Neuron (in vitro differentiated cells): ENCODE data around the gene SLFN12.
"Not testable (repeated sequence)": the region's sequence is repeated elsewhere in the genome, so short reads cannot be mapped to it uniquely, and the experiment has no call there.

ENCODE experiments used
- H2AFZ ChIP-seq: one replicate; pipeline ENCODE4 v1.6.1; 2013; ENCODE audit warnings: low read depth, mild to moderate bottlenecking, inconsistent platforms, low read length, moderate library complexity
- H3K27me3 ChIP-seq: one replicate; pipeline ENCODE4 v1.6.1; 2013; ENCODE audit warnings: low read length; ENCODE audit not compliant: insufficient read depth
- H3K36me3 ChIP-seq: one replicate; pipeline ENCODE4 v1.6.1; 2013; ENCODE audit warnings: low read length; ENCODE audit not compliant: insufficient read depth
- H3K4me1 ChIP-seq: one replicate; pipeline ENCODE4 v1.6.1; 2013; ENCODE audit warnings: low read length; ENCODE audit not compliant: insufficient read depth
- H3K4me3 ChIP-seq: 2 replicates; pipeline ENCODE4 v1.5.1; 2013; ENCODE audit warnings: mild to moderate bottlenecking, low read length, moderate library complexity
- H3K9me3 ChIP-seq: one replicate; pipeline ENCODE4 v1.6.1; 2013; ENCODE audit warnings: low read length

The SLFN12 gene

GRCh38 chr17:35438433-35438832, 6.1 kb upstream of the SLFN12 start:
- H3K4me3 ChIP-seq = no peak overlapping the region
- no peak overlapping the region for H2AFZ ChIP-seq
- H3K4me1 ChIP-seq = peaks cover 5% of the 10 kb centered on the region
- H3K9me3 ChIP-seq = no peaks in the 10 kb centered on the region
- peaks cover 2% of the 10 kb centered on the region for H3K27me3 ChIP-seq
- H3K36me3 ChIP-seq = no peaks in the 10 kb centered on the region

DNA sequence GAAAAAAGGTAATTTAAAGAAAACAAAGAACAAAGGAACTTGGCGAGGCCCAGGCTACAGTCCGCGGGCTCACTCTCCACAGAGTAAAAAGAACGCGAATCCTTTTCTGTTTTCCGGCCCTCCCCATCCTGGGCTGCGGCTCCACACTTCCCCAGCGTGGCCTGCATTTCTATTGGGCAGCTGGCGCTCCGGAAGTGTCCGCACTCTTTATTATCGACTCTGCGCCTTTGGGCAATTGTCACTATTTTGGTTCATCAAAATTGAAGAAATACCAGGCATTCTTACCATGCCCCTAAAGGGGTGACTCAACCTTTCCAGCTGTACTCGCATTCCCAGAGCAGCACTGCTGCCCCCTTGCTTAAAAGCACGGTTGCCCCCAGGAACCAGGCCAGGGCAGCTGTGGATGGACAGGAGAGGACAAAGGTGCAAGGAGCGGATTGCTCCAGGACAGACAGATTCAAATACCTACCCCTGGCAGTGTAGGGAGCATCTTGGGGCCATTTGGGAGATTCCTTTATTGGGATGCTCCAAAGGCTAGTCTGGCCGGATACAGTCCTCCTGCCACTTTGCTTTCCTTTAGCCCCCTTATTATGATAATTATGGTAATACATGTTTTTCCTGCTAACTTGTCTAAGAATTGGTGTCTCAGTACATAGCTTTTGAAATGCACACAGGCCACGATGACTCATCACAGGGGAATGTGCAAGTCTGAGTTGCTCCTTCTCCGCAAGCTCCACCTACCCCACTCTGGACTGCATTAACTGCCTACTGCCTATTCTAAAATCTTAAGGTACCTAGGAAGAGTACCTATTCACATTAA, 985 bp upstream of the SLFN12 start:
- Histone ChIP-seq H3K36me3 (no peaks in the 10 kb centered on the region), H3K4me1 (peaks cover 8% of the 10 kb centered on the region), H3K4me3 (no peak overlapping the region)

DNA sequence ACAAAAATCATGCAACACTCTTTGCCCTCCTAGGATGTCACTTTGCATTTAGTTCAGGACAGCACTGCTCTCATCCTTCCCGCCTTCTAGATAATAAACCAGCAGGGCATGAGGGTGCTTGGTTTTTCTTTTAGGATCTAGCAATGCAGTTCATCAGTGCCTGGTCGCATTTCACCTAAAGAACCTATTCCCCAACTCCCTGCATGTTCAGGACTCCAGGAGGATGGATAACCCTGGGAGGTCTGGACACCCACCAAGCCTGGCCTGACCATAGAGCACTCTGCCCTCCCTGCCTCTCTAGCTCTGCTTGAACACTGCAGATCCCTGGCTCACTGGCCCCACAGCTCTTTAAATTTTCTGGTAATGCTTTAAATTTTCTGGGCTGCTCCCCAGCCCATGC, 2.6 kb downstream of the SLFN12 start:
- Histone ChIP-seq H3K27me3 (peaks cover 4% of the 10 kb centered on the region), H3K4me1 (peaks cover 8% of the 10 kb centered on the region)

More for the DNA sequence above, 985 bp upstream of the SLFN12 start:
- Histone ChIP-seq H3K9me3 (peaks cover 2% of the 10 kb centered on the region), H2AFZ (no peak overlapping the region), H3K27me3 (peaks cover 4% of the 10 kb centered on the region)

GRCh38 chr17:35428229-35428628, 4.1 kb downstream of the SLFN12 start:
- Histone ChIP-seq H3K36me3 (no peaks in the 10 kb centered on the region), H3K27me3 (peaks cover 4% of the 10 kb centered on the region), H3K4me3 (no peak overlapping the region), H3K4me1 (peaks cover under 1% of the 10 kb centered on the region), H3K9me3 (peaks cover 2% of the 10 kb centered on the region), H2AFZ (no peak overlapping the region)

More for the DNA sequence above, 2.6 kb downstream of the SLFN12 start:
- Histone ChIP-seq H3K4me3 (no peak overlapping the region), H3K9me3 (peaks cover 2% of the 10 kb centered on the region), H3K36me3 (no peaks in the 10 kb centered on the region), H2AFZ (no peak overlapping the region)

DNA sequence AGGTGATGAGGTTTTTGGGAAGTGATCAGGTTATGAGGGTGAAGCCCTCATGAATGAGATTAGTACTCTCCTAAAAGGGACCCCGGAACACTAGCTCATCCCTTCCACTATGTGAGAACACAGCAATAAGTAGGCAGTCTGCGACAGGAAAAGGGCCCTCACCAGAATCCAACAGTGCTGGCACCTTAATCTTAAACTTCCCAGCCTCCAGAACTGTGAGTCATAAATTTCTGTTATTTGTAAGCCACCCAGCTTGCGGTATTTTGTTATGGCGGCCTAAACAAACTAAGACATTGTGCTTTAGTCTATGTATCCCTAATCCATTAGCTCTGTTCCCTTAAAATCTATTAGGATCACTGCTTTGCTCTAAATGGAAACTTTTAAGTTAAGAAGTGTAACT, 8.5 kb downstream of the SLFN12 start:
- no peak overlapping the region for H2AFZ ChIP-seq
- H3K9me3 ChIP-seq = no peaks in the 10 kb centered on the region
- no peaks in the 10 kb centered on the region for H3K27me3 ChIP-seq
- no peak overlapping the region for H3K4me3 ChIP-seq
- no peaks in the 10 kb centered on the region for H3K36me3 ChIP-seq
- H3K4me1 ChIP-seq = no peaks in the 10 kb centered on the region

- not testable (repeated sequence) for H3K4me1 ChIP-seq, H3K4me3 ChIP-seq, H3K36me3 ChIP-seq, H3K9me3 ChIP-seq, H2AFZ ChIP-seq, H3K27me3 ChIP-seq
These were observed 11.2 kb downstream of the SLFN12 start for GRCh38 chr17:35421069-35421468.

- Histone ChIP-seq H3K27me3 (no peaks in the 10 kb centered on the region), H3K36me3 (no peaks in the 10 kb centered on the region), H3K4me1 (no peaks in the 10 kb centered on the region), H2AFZ (no peak overlapping the region), H3K4me3 (no peak overlapping the region), H3K9me3 (no peaks in the 10 kb centered on the region)
These were observed 15.6 kb downstream of the SLFN12 start for GRCh38 chr17:35416659-35417058.

GRCh38 chr17:35414707-35415106, 17.6 kb downstream of the SLFN12 start:
- not testable (repeated sequence) for H3K4me3 ChIP-seq, H3K36me3 ChIP-seq, H3K9me3 ChIP-seq, H3K4me1 ChIP-seq, H3K27me3 ChIP-seq, H2AFZ ChIP-seq

DNA sequence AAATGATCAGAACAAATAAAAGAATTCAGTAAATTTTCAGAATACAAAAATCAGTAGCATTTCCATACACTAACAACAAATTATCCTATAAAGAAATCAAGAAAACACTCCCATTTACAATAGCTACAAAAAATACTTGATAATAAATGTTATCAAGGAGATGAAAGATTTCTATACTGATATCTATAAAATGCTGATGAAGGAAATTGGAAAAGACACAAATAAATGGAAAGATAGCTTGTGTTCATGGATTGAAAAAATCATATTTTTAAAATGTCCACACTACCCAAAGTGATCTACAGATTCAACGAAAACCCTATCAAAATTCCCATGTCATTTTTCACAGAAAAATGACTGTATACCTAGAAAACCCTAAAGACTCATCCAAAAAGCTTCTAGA, 18.1 kb downstream of the SLFN12 start:
- H3K36me3 ChIP-seq = no peaks in the 10 kb centered on the region
- H3K4me3 ChIP-seq = no peak overlapping the region
- H2AFZ ChIP-seq = no peak overlapping the region
- no peaks in the 10 kb centered on the region for H3K9me3 ChIP-seq
- no peaks in the 10 kb centered on the region for H3K27me3 ChIP-seq
- no peaks in the 10 kb centered on the region for H3K4me1 ChIP-seq

DNA sequence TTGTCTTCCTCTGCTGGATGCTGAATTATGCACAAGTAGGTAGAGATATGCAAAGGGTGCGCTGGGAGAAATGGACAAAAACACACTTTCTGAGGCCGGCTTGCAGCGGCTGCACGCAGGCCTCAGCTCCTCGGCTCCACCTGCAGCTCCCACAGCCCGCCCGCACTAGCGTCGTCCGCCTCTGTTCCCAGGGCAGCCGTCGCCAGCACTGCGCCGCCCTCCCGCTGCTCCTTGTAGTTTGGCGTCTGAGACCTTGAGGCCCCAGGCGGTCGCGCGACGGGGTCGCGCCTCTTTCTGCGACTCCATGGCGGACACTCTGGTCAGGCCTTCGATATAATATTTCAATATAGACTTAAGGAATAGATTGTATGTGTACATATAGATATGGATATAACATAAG, 24.8 kb downstream of the SLFN12 start:
- H3K4me3 ChIP-seq = no peak overlapping the region
- no peaks in the 10 kb centered on the region for H3K27me3 ChIP-seq
- H3K36me3 ChIP-seq = no peaks in the 10 kb centered on the region

GRCh38 chr17:35406568-35406967, 25.7 kb downstream of the SLFN12 start:
- Histone ChIP-seq H2AFZ (no peak overlapping the region), H3K4me1 (no peaks in the 10 kb centered on the region), H3K36me3 (no peaks in the 10 kb centered on the region), H3K9me3 (no peaks in the 10 kb centered on the region), H3K27me3 (peaks cover 2% of the 10 kb centered on the region), H3K4me3 (no peak overlapping the region)

More for the DNA sequence above, 24.8 kb downstream of the SLFN12 start:
- Histone ChIP-seq H3K4me1 (no peaks in the 10 kb centered on the region), H2AFZ (no peak overlapping the region), H3K9me3 (no peaks in the 10 kb centered on the region)

- H3K27me3 ChIP-seq = peaks cover 2% of the 10 kb centered on the region
These were observed 27.9 kb downstream of the SLFN12 start for GRCh38 chr17:35404360-35404759.

GRCh38 chr17:35393783-35394182, 38.5 kb downstream of the SLFN12 start:
- not testable (repeated sequence) for H3K9me3 ChIP-seq, H2AFZ ChIP-seq, H3K27me3 ChIP-seq, H3K4me1 ChIP-seq, H3K4me3 ChIP-seq, H3K36me3 ChIP-seq

More at GRCh38 chr17:35404360-35404759, 27.9 kb downstream of the SLFN12 start:
- H3K9me3 ChIP-seq = no peaks in the 10 kb centered on the region
- H2AFZ ChIP-seq = no peak overlapping the region
- no peak overlapping the region for H3K4me3 ChIP-seq
- H3K36me3 ChIP-seq = no peaks in the 10 kb centered on the region
- H3K4me1 ChIP-seq = no peaks in the 10 kb centered on the region

DNA sequence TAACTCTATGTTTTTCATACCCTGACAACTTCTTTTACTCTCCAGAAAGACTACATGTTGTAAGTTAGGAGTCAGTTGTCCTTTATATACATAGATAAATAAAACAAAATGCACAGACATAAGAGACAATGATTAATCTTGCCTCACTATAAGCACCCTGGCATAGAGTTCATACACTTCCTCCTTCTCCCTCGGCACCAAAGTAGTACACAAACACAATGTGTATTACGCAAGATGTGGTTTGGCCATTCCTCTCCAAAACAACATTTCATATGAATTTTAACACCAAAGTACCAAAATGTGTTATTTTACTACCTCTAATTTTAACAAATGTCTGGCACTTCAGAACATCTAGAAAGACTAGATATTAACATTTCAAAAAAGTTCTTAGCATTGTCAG, 41.6 kb downstream of the SLFN12 start:
- no peaks in the 10 kb centered on the region for H3K4me1 ChIP-seq
- H3K4me3 ChIP-seq = no peak overlapping the region
- no peaks in the 10 kb centered on the region for H3K27me3 ChIP-seq
- H3K36me3 ChIP-seq = no peaks in the 10 kb centered on the region
- H2AFZ ChIP-seq = no peak overlapping the region
- H3K9me3 ChIP-seq = no peaks in the 10 kb centered on the region
